Kidney glomerular epithelial cell (primary cell): ENCODE measurements around the gene EPHB1.
"Not testable (repeated sequence)": the region's sequence is repeated elsewhere in the genome, so short reads cannot be mapped to it uniquely, and the experiment has no call there.

Experiments
- DNase-seq: peaks from one replicate; lab custom pipeline; 2025; lab: John Stamatoyannopoulos, UW

The EPHB1 gene

DNA sequence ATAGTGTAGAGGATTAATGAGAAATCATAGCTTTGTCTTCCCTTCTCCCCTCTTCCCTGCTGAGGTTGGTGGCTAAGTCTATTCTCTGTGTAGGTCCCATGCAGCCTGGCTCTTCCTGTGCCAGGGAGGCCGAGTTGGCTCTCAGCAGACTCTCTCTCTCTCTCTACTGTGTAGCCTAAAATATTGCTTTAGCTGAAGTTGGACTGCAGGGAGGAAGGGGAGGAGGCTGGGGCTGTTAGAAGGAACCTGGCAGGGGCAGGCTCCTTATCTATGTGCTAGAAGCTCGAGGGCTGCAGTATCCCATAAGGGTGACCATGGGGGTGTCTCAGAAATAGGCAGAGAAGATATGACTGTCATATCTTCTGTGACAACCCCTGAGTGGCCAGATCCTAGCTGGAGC, 160.8 kb downstream of the EPHB1 start:
- no peak for DNase-seq

DNA sequence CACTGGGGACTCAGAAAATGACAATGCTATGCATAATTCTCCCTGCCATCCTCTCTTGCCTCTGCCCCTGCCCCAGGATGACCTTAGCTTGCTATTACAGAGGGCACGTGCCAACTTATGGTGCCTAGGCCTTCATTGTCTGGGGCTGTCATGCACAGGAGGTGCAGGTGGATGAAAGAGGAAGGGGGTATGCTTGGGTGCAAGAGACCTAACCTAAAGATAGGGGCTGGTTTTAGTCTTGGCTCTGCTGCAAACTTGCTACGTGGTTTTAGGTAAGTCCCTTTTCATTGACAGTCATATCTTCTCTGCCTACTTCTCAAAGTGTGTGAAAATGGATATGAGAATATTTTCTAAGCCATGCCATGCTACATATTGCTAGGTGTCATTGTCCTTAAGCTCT, 161.3 kb downstream of the EPHB1 start:
- no peak for DNase-seq

DNA sequence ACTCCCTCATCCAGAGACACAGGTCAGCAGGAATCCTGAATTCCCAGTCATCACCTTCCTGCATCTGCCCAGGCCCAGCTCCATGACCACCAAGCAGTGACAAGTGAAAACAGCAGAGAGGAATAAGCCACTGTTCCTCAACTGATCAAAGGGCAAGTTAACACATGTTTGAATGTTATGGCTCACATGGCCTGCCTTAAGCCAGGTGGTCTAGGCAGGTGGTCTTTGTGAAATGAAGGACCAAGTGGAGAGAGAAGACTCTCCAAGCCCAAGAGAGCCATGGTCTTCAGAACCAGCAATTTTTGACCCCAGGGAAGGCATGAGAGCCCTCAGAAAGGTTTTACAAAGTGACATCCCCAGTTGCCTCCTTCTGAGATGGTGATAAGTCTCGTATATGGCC, 161.8 kb downstream of the EPHB1 start:
- no peak for DNase-seq

DNA sequence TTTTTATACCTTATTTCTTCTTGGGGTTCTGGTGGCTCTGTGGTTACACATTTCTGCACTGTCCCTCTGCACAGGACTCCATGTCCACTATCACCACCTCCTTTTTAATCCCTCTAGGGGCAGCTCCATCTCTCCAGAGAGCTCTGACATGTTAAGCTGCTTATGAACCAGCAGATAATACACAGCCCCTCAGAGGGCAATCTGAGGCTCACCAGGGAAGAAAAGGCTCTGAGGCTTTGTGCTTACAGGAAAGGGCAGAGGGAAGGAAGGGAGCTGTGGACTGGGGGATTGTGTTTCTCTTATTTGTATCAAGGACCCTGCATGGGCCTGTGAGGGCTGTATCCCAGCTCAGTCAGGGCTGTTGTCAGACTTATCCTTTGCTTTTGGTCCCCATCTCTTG, 164.5 kb downstream of the EPHB1 start:
- DNase-seq: no peak

DNA sequence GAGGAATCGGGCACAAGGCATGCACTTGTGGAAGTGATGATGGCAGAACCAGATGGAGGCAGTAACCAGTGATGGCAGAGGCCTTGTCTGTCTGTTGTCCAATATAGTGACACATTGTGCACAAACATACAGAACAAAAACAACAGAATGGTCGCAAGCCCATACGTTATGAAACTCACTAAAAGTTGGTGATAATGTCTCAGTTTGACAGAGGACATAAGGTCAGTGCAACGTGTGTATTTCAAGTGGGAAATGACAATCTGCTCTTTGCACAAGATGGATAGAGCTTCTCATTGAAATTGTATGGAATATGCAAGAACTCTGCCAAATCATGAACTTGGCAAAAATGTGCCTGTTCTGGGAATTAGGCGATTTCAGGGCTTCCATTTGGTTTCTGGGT, 169.2 kb downstream of the EPHB1 start:
- no peak for DNase-seq

DNA sequence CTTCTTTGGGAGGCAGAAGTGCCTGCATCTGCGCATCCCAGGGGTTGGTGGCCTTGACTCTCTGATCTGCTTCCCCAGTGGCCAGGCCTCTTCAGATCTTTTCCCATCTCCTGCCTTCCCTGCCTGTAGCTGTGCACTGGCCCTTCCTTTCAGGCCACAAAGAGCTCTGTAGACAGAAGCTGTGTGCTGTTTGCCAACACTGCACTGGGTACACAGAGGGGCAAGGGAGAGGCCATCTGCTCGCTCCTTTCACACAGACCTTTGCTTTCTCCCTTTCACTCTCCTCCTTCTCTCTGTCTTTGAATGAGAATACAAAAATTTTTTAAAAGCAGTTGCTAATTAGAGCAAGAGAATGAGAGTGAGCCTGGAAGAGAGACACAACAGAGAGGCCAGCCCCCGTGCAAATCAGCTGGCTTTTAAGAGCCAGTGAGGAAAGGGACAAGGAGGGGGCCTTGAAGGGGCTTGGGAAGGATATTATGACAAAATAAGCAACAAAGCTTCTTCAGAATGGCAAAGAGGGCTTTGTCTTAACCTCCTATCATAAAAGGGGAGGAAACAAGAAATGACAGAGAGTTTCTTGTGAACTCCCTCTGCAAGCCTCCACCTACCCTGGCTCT, 170.9 kb downstream of the EPHB1 start:
- DNase-seq: no peak

DNA sequence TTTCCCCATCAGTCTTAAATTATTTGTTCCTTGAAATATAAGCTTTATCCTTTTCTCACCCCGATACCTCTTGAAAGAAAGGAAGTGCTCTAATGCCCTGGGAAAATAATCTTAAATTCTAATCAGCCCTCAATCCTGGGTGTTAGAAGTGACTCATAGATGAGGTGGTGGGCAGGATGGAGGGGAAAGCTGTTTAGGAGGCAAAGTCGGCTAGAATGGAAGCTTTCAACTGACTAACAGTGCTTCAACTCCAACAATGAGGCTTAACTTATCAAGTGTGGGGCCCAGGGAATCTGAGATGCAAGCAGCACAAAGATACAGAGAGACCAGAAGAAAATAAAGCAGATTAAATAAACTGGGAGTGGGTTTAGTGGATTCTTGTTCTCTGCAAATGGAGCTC, 175.8 kb downstream of the EPHB1 start:
- no peak for DNase-seq

DNA sequence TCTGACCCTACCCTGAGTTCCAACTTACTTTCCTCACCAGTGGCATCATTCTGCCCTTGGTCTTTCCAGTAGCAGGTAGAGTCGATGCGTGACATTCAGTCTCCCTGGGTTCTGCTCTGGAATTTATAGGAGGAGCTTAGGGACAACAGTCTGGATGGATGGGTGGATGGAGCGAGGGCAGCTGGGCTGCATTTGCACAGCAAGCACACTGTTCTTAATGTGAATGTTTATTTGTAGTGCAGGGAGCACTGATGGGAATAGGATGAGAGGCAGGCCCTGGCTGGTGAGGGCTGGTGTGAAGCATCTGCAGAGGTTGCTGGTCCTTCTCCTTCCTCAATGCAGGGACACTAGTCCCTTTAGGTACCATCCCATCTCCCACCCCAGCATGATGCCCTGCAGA, 176.2 kb downstream of the EPHB1 start:
- no peak for DNase-seq

DNA sequence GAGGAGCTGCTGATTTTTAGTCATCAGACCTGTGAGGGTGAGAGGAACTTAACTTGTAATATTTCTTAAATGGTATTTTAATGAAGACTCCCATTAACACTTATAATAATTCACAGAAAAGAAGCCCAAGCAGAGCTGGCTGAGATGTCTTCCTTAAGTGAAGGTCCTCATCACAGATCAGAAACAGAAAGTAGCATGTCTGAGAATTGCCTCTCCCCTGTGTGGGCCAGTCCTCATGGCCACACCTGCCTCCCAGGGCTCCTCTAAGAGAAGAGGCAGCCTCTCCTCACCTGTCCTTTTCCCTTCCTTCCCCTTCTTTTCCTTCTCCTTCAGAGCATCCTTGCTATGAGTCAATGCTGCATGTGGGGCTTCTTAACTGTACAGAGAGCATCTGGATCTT, 176.8 kb downstream of the EPHB1 start:
- not testable (repeated sequence) for DNase-seq

DNA sequence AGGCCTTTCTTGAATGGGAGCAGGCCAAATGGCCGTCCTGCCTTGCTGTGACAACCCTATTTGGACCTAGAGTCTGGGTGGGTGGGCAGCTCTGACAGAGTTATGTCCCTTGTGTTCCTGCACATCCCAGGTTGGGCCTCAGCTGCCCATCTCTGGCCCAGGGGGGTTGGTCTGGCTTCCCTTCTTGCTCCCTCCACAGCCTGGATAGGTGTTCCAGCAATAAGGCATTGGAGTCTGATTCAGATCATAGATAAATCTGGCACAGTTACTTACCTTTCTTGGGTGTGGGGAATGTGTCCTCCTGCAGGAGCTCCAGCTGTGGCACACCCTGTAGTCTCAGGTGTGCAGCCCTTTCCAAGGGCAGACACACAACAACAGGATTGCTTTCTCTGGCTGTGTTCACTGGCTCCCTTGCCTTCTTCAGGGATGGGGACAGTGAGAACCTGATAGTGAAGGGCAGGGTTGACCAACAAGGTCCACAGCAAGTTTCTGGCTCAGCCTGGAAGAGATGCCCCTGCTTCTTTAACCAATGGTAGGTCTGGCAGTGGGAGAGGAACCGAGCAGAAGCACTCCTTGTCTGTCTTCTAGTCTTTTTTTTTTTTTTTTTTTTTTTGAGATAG, 177.9 kb downstream of the EPHB1 start:
- DNase-seq: no peak

DNA sequence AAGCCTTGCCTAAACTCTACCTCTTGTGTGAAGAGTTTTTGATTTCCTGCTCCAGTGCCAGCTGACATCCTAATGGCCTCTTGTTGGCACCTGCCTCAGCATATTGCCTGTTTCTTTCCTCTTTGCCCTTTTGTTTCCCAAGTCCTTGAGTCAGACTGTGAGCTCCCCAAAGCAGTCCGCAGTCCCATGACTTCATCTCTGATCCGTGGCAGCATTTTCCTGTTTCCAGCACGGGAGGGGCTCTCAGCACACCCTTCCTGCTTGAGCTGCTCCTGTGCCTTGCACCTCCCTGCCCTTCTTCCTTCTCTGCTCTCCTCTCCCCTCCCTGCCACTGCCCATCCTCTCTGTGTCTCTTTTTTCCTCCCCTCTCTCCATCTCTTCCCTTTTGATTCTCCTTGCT, 179.6 kb downstream of the EPHB1 start:
- no peak for DNase-seq

DNA sequence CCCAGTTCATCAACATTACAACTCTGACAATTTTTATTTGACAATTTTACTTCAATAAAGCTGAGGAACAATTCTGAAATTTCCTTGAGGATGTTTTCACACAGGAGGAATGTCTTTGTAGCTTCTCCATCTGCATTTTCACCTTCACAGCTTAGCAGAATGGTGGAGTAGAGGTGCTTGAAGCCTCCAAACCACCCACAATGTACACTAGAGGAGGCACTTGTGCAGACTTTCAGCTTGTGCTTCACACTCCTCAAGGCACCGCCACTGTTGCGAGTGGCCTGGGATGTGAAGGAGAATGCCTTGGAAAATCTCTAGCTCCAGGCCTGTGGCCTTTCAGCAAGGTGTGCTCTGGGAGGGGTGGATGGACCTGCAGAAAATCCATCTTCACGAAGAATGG, 181.9 kb downstream of the EPHB1 start:
- DNase-seq: no peak

DNA sequence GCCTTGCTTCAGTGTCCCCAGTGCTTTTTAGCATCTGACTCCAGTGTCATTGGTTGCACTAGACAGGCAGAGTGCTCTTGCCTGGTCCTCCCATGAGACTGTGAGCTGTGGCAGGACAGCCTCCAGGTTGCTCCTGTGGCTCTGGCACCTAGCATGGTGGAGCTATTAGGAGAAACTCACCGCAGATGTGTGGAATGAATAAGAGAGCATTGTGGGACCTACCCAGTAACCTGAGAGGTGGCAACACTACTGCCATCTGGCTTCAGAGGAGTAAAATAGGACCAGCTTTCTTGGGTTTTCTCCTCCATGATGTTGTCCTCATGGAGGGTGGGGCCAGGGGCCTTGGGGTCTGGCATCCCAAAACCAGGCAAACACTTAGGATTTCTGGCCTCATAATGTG, 183.6 kb downstream of the EPHB1 start:
- DNase-seq: no peak

DNA sequence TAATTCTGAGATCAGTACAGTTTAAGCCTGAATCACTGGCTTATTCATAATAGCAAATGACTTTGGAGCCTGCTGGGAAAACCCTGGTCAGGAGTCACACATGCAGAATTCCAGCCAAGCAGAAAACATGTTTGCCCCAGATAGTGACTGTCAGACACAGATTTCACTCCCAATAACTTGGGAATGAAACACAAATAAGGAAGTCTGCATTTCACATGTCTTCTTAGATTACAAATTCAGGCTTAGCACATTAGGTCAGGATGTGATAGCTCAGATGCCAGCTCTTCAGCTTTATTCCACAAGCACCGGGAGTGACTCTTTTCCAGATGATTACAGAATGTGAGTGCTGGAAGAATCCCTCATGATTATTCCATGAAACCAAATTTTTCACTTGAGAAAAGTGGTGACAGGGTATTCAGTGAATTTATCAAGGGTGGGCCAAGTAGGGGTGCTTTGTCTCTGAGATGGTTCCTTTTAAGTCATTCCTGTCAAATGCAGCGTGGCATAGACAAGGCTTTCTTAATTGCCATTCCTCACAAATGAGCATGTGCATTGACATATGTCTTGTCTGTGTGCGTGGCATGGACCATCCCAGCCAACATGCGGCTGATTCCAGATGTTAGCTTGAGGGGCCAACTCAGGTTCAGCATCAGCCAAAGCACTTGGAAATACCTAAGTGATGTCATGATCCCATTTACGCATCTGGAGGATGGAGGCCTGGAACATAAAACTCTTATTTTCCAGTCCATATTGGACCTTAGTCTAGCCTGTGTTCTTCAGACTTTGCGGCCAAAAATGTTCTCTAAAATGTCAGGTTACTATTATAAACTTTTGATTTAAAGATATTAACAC, 191.0 kb downstream of the EPHB1 start:
- DNase-seq: peak; percentile 33

DNA sequence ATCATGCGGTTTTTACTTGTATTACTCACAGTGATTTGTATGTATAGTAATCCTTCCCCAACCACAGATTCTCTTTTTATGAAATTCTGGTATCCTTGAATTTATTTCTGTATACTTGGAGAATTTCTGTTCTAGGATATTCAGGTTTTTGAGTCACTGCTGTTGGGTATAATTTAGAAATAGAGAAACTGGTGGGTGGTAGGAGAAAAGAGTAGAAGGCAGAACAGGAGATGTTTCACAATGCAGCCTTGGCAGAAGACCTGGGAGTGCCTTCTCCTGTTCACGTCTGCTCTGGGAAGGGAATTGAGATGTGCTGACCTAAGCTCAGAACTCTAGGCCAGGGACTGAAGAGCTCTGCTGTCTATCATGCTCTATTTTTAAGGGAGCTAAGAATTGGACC, 193.6 kb downstream of the EPHB1 start:
- no peak for DNase-seq

DNA sequence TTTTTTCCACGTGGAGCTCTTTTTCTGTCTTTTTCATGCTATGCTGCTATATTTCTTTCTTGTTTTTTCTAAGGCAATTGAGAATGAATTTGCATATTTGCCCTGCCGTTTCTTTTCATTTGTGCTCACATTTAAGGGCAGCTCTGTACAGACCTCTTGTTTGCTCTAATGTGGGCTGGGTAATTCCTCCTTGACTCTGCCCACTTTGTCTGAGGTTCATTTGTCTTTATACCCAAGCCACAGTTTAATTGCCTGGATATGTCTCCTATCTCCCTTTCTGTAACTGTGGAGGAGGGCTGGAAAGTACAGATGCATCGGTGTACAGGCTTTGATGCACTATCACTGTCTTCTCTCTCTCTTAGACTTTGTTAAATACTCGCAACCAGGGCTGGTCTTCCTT, 195.9 kb downstream of the EPHB1 start:
- DNase-seq: no peak

DNA sequence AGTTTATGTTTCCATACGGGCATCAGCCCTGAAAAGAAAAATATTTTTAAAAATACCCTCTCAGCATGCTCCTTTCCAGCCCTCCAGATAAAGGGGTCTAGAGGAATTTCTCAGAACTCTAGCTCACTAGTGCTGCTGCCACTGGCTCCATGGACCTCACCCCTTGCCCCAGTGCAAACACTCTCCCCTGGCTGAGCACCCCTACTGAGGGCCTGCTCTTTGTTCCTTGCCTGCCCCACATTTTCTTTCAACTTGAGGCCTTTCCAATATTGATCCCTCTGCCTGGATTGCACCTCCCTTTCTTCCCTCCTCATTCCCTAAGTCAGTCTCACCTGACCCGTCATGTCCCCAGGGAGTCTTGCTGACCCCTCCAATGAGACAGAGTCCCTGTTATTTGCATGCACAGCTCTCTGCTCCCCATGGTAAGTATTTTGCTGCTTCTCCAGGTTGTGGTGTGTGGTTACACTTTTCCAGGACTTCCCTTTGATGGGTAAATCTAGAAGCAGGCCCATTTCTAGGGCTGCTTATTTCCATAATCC, 196.5 kb downstream of the EPHB1 start:
- DNase-seq: no peak

DNA sequence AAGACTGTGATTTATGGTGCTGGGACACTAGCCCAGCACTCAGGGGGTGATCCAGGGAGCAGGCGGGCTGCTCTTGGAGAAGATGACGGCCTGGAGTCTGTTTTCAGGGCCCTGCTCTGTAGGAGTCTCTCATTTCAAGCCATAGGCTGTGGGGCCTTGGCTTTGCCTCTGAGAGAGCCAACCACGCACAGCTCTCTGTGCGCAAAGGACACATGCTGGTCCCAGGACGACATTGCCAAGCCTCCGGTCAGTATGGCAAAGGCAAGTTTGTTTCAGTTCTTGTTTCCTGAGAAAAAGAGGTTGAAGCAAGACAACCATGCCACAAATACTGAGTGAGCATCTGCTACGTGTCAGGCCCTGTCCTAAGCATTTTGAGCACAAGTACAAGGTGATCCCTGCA, 197.1 kb downstream of the EPHB1 start:
- DNase-seq: no peak

DNA sequence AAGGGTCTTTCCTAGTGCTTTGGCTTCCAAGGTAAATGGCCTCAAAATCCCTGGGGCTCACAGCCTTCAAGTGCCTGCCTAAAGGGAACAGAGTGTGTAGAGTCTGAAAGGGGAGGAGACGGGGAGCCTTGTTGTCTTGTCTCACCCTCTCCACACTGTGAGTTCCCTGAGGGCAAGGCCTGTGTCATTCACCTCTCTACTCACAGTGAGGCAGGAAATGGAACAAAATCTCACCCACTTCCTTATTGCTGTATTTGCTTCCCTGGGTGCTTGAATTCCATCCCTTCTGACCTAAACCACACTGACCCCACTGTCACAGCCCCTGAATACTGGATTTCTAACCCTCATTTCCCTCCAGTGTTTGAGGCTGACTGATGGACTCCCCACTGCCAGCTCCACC, 197.5 kb downstream of the EPHB1 start:
- no peak for DNase-seq

DNA sequence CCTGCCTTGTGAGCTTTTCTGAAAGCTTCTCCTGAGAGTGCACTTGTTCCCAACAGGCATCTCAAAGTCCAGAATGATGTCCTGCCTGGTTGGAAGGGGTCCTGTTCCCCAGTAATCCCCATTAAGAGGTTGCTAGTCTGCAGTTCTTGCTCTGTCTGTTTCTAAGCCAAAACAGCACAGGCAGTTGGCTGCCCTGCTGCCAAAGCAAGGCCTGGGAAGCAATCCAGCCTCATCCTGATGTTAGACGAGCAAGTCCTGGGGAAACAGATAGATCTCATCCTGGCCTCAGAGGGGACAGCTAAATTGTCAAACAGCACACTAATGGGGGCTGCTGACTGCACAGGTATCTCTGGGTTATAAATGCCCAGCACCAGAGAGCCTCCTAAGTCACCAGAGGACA, 198.0 kb downstream of the EPHB1 start:
- no peak for DNase-seq

DNA sequence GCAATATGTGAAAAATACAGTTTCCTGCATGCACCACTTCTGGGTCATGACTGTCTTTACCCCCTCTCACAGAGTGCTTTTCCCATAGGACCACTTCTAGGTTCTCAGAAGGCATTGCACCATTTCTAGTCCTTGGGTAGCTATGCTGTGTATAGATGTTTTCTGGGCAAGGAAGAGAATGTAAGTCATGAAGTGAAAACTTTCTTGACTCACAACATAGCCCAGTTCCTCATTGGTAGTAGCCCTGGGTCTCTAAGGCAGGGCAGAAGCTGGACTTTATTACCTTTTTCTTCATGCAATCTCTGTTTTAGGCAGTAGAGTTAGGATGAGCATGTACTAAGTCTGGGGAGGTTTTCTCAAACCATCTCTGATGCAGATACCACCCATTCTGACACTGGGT, 203.1 kb downstream of the EPHB1 start:
- DNase-seq: no peak

DNA sequence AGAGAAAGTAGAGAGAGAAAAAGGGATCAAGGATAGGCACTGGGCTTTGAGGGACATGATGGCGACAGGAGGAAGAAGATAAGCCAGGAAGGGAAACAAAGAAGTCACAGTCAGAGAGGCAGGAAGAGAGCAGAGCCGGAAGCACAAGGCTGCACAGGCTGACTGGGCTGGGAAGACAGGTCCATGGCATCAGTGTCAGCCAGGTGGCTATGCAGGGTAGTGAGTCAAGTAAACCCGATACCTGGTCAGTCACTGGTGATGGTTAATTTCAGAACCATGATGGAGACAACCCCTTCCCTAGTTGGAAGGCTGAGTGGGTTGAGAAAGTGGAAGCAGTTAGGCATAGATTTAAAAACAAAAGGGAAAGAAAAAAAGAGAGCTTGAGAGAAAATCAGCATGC, 203.8 kb downstream of the EPHB1 start:
- no peak for DNase-seq

DNA sequence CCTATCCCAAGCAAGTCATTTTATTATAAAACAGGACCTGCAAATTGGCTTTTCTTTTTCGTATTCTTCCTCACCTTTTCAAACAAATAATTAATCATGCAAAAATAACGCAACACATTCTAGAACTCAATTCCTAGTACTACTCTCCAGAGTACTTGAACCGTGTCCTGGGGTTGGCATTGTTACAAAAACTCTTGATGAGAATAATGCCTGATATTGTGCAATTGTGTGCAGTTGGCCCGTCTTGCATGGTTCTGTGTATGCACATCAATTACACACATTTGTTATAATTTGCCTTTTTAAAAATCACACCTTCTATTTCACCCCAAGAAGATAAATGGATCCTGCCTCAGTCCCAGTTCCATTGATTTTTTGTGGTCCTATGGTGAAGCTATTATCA, 205.4 kb downstream of the EPHB1 start:
- peak; percentile 6 for DNase-seq
